WTC11 (cell line): Measurements from ENCODE around the gene FZR1. TPM values are rescaled to one million over a fixed set of nuclear protein-coding genes. Genes with fewer than 3 reads are reported as not detected.

Source experiments
- ATAC-seq: fragments of 200-7000 bp; cut with Tn5 transposase; 2 replicates; pipeline ENCODE4 v1.10.0; 2021; ENCODE audit warnings: mild to moderate bottlenecking, moderate library complexity
- CTCF ChIA-PET: fragments of 300-600 bp; sonication (Branson Sonifier 250); formaldehyde crosslinking; loops from one replicate; lab custom pipeline; 2021; ENCODE audit warnings: antibody characterized with exemption; lab: Charles Lee
- POLR2A ChIA-PET: fragments of 350-600 bp; sonication (Branson Sonifier 250); formaldehyde crosslinking; loops from one replicate; lab custom pipeline; 2021; ENCODE audit warnings: antibody characterized with exemption; lab: Charles Lee
- DNase-seq: peaks from one replicate; pipeline ENCODE4 v3.0.0; 2021; ENCODE audit warnings: low spot score
- H3K27ac Mint-ChIP-seq: 2 replicates; pipeline ENCODE4 v1.8.0; 2021; ENCODE audit warnings: mixed read lengths
- H3K27me3 Mint-ChIP-seq: 2 replicates; pipeline ENCODE4 v1.8.0; 2021; ENCODE audit warnings: low read depth, mild to moderate bottlenecking, moderate library complexity, mixed read lengths
- H3K36me3 Mint-ChIP-seq: 2 replicates; pipeline ENCODE4 v1.8.0; 2021; ENCODE audit warnings: mixed read lengths
- H3K4me1 Mint-ChIP-seq: 2 replicates; pipeline ENCODE4 v1.8.0; 2022; ENCODE audit warnings: mixed read lengths
- H3K4me3 Mint-ChIP-seq: 2 replicates; pipeline ENCODE4 v1.8.0; 2021; ENCODE audit warnings: mild to moderate bottlenecking, moderate library complexity, mixed read lengths
- H3K9me3 Mint-ChIP-seq: 2 replicates; pipeline ENCODE4 v1.8.0; 2021; ENCODE audit warnings: mixed read lengths
- AR ChIP-seq: fragments of 250-450 bp; sonication (Bioruptor Pico); IDR thresholded peaks from 2 replicates; pipeline ENCODE4 v1.9.0; 2021; ENCODE audit warnings: mild to moderate bottlenecking
- ATF1 ChIP-seq: sonication (generic); formaldehyde crosslinking; IDR thresholded peaks from 2 replicates; pipeline ENCODE4 v1.8.1; 2023; ENCODE audit warnings: mild to moderate bottlenecking, moderate library complexity, missing genetic modification reagents
- ATF2 ChIP-seq: sonication (generic); formaldehyde crosslinking; IDR thresholded peaks from 2 replicates; pipeline ENCODE4 v1.8.1; 2022; ENCODE audit warnings: low read depth, missing genetic modification reagents, borderline replicate concordance
- CTCF ChIP-seq: fragments of 200-600 bp; IDR thresholded peaks from 2 replicates; pipeline ENCODE4 v1.8.0; 2022; ENCODE audit warnings: antibody characterized with exemption
- GABPB1 ChIP-seq: sonication (generic); formaldehyde crosslinking; IDR thresholded peaks from 2 replicates; pipeline ENCODE4 v1.8.1; 2023; ENCODE audit warnings: mild to moderate bottlenecking, missing genetic modification reagents
- JUN ChIP-seq: sonication (generic); formaldehyde crosslinking; IDR thresholded peaks from 2 replicates; pipeline ENCODE4 v1.8.0; 2023; ENCODE audit warnings: mild to moderate bottlenecking, missing genetic modification reagents
- MAX ChIP-seq: sonication (generic); formaldehyde crosslinking; IDR thresholded peaks from 2 replicates; pipeline ENCODE4 v1.8.0; 2022; ENCODE audit warnings: mild to moderate bottlenecking, missing genetic modification reagents
- NFYB ChIP-seq: sonication (generic); formaldehyde crosslinking; conservative IDR thresholded peaks from 2 replicates; pipeline ENCODE4 v1.8.0; 2022; ENCODE audit warnings: low read depth, missing genetic modification reagents
- NR1H2 ChIP-seq: sonication (generic); formaldehyde crosslinking; IDR thresholded peaks from 2 replicates; pipeline ENCODE4 v1.9.0; 2021; ENCODE audit warnings: mild to moderate bottlenecking, moderate library complexity, missing genetic modification reagents
- TEAD4 ChIP-seq: sonication (generic); formaldehyde crosslinking; IDR thresholded peaks from 2 replicates; pipeline ENCODE4 v1.8.0; 2022; ENCODE audit warnings: mild to moderate bottlenecking, missing genetic modification reagents
- ZNF671 ChIP-seq: fragments of 250-450 bp; sonication (Bioruptor Pico); IDR thresholded peaks from 2 replicates; pipeline ENCODE4 v1.8.0; 2021; ENCODE audit warnings: mild to moderate bottlenecking
- ZSCAN18 ChIP-seq: fragments of 250-450 bp; sonication (Bioruptor Pico); IDR thresholded peaks from 2 replicates; pipeline ENCODE4 v2.1.2; 2022; ENCODE audit warnings: mild to moderate bottlenecking, moderate library complexity
- total RNA-seq: library from RNA; stranded (reverse); gene quantifications from 3 replicates; pipeline ENCODE4 v1.2.3, GENCODE V29; 2021
- TF ChIP-seq, protein P1 (sequence below): sonication (generic); formaldehyde crosslinking; conservative IDR thresholded peaks from 2 replicates; pipeline ENCODE4 v1.8.1; 2022; ENCODE audit warnings: mild to moderate bottlenecking, missing genetic modification reagents
- TF ChIP-seq, protein P2 (sequence below): sonication (generic); formaldehyde crosslinking; IDR thresholded peaks from 2 replicates; pipeline ENCODE4 v1.8.1; 2023; ENCODE audit warnings: mild to moderate bottlenecking, missing genetic modification reagents
- TF ChIP-seq, protein P3 (sequence below): fragments of 250-450 bp; sonication (Bioruptor Pico); conservative IDR thresholded peaks from 2 replicates; pipeline ENCODE4 v1.9.0; 2021; ENCODE audit warnings: mild to moderate bottlenecking
- TF ChIP-seq, protein P4 (sequence below): sonication (generic); formaldehyde crosslinking; IDR thresholded peaks from 2 replicates; pipeline ENCODE4 v1.8.1; 2022; ENCODE audit warnings: low read depth, mild to moderate bottlenecking, moderate library complexity, missing genetic modification reagents, borderline replicate concordance
- TF ChIP-seq, protein P5 (sequence below): fragments of 250-450 bp; sonication (Bioruptor Pico); IDR thresholded peaks from 2 replicates; pipeline ENCODE4 v1.9.0; 2021; ENCODE audit warnings: mild to moderate bottlenecking, borderline replicate concordance
- TF ChIP-seq, protein P6 (sequence below): sonication (generic); formaldehyde crosslinking; IDR thresholded peaks from 2 replicates; pipeline ENCODE4 v1.8.1; 2023; ENCODE audit warnings: mild to moderate bottlenecking, missing genetic modification reagents, moderate library complexity

The FZR1 gene
- total RNA-seq, 1 experiment from 2014 or later, result 60.8 TPM

DNA sequence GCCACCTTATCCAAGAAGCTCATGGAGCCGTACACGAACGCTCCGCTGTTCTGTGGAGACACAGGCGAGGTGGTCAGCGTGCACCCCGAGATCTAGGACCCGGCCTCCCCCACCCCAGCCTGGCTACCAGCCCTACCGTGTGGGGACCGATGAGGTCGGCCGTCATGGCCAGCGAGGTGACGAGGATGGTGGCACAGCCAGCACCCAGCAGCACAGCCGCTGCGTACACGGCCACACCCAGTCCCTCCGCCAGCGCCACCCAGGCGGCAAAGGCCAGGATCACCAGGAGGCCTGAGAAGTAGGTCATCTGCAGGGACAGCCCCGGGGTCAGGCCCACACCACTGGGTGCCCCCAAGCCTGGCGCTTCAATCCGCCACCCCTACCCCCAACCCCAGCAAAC is 40.0 kb downstream of the FZR1 start:
- no peaks in the 10 kb centered on the region for H3K4me1 Mint-ChIP-seq
- ATAC-seq, result no peak
- no peak overlapping the region for H3K27ac Mint-ChIP-seq
- ChIA-PET CTCF (interaction anchor here (0.6 to 4.4 kb wide), 6 partner anchors 10 to 120 kb away, joined by 3 to 115 read pairs (median 8); no protein-coding TSS in a partner anchor), POLR2A (interaction anchor here (1.2 to 1.4 kb wide), 3 partner anchors 11 to 32 kb away, joined by 4 to 5 read pairs (median 4); partner anchors contain the start of gene MFSD12)
- H3K36me3 Mint-ChIP-seq, result no peaks in the 10 kb centered on the region
- DNase-seq, result no peak
- H3K27me3 Mint-ChIP-seq, result no peaks in the 10 kb centered on the region
- H3K9me3 Mint-ChIP-seq, result no peaks in the 10 kb centered on the region
- H3K4me3 Mint-ChIP-seq, result no peak overlapping the region
- TF ChIP-seq CTCF (no peak), GABPB1 (no peak), ZNF671 (CRISPR knock-in tag) (no peak), ATF1 (CRISPR knock-in tag) (no peak), ATF2 (no peak), ZSCAN18 (CRISPR knock-in tag) (no peak), JUN (CRISPR knock-in tag) (no peak), AR (CRISPR knock-in tag) (no peak), NFYB (CRISPR knock-in tag) (no peak), NR1H2 (CRISPR knock-in tag) (no peak), TEAD4 (CRISPR knock-in tag) (no peak), MAX (CRISPR knock-in tag) (no peak)
- TF ChIP-seq, protein P1, sequence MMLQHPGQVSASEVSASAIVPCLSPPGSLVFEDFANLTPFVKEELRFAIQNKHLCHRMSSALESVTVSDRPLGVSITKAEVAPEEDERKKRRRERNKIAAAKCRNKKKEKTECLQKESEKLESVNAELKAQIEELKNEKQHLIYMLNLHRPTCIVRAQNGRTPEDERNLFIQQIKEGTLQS (CRISPR knock-in tag), result no peak
- TF ChIP-seq, protein P2, sequence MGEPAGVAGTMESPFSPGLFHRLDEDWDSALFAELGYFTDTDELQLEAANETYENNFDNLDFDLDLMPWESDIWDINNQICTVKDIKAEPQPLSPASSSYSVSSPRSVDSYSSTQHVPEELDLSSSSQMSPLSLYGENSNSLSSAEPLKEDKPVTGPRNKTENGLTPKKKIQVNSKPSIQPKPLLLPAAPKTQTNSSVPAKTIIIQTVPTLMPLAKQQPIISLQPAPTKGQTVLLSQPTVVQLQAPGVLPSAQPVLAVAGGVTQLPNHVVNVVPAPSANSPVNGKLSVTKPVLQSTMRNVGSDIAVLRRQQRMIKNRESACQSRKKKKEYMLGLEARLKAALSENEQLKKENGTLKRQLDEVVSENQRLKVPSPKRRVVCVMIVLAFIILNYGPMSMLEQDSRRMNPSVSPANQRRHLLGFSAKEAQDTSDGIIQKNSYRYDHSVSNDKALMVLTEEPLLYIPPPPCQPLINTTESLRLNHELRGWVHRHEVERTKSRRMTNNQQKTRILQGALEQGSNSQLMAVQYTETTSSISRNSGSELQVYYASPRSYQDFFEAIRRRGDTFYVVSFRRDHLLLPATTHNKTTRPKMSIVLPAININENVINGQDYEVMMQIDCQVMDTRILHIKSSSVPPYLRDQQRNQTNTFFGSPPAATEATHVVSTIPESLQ (CRISPR knock-in tag), result no peak
- TF ChIP-seq, protein P3, sequence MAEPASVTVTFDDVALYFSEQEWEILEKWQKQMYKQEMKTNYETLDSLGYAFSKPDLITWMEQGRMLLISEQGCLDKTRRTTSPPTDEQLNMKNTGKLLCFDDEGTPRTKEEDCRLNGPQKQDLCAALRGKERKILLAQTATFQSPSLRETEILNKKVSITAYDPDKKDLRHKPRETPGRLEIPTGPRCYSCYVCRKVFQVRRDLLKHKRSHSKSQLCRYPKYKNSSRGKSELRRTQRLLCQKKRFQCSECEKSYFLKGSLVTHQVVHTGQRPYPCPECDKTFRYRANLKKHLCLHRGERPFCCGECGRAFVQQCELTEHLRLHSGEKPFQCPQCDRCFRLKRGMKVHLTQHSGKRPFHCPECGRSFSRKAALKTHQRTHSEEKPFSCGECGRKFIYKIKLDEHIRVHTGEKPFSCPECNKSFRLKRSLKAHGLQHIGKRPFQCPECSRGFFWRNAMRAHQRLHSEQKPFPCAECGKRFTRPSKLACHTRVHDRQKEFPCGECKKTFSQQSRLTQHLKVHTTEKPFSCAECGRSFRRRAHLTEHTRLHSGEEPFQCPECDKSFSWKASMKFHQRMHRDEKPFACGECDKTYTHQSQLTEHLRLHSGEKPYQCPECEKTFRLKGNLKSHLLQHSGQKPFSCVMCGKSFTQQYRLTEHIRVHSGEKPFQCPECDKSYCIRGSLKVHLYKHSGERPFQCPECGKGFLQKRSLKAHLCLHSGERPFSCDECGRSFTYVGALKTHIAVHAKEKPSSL (CRISPR knock-in tag), result no peak
- TF ChIP-seq, protein P4, sequence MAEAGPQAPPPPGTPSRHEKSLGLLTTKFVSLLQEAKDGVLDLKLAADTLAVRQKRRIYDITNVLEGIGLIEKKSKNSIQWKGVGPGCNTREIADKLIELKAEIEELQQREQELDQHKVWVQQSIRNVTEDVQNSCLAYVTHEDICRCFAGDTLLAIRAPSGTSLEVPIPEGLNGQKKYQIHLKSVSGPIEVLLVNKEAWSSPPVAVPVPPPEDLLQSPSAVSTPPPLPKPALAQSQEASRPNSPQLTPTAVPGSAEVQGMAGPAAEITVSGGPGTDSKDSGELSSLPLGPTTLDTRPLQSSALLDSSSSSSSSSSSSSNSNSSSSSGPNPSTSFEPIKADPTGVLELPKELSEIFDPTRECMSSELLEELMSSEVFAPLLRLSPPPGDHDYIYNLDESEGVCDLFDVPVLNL, result no peak
- TF ChIP-seq, protein P5, sequence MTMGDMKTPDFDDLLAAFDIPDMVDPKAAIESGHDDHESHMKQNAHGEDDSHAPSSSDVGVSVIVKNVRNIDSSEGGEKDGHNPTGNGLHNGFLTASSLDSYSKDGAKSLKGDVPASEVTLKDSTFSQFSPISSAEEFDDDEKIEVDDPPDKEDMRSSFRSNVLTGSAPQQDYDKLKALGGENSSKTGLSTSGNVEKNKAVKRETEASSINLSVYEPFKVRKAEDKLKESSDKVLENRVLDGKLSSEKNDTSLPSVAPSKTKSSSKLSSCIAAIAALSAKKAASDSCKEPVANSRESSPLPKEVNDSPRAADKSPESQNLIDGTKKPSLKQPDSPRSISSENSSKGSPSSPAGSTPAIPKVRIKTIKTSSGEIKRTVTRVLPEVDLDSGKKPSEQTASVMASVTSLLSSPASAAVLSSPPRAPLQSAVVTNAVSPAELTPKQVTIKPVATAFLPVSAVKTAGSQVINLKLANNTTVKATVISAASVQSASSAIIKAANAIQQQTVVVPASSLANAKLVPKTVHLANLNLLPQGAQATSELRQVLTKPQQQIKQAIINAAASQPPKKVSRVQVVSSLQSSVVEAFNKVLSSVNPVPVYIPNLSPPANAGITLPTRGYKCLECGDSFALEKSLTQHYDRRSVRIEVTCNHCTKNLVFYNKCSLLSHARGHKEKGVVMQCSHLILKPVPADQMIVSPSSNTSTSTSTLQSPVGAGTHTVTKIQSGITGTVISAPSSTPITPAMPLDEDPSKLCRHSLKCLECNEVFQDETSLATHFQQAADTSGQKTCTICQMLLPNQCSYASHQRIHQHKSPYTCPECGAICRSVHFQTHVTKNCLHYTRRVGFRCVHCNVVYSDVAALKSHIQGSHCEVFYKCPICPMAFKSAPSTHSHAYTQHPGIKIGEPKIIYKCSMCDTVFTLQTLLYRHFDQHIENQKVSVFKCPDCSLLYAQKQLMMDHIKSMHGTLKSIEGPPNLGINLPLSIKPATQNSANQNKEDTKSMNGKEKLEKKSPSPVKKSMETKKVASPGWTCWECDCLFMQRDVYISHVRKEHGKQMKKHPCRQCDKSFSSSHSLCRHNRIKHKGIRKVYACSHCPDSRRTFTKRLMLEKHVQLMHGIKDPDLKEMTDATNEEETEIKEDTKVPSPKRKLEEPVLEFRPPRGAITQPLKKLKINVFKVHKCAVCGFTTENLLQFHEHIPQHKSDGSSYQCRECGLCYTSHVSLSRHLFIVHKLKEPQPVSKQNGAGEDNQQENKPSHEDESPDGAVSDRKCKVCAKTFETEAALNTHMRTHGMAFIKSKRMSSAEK (CRISPR knock-in tag), result no peak
- TF ChIP-seq, protein P6, sequence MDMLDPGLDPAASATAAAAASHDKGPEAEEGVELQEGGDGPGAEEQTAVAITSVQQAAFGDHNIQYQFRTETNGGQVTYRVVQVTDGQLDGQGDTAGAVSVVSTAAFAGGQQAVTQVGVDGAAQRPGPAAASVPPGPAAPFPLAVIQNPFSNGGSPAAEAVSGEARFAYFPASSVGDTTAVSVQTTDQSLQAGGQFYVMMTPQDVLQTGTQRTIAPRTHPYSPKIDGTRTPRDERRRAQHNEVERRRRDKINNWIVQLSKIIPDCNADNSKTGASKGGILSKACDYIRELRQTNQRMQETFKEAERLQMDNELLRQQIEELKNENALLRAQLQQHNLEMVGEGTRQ, result no peak
